DND-41 (cell line): Measurements from ENCODE around the gene QSER1.

Experiments used
- CTCF ChIP-seq: IDR thresholded peaks from 2 replicates; pipeline ENCODE4 v1.5.1; 2012; ENCODE audit warnings: borderline replicate concordance, low read length, moderate library complexity, mild to moderate bottlenecking; ENCODE audit not compliant: poor library complexity, severe bottlenecking; ENCODE audit errors: extremely low read depth
- EZH2 ChIP-seq: IDR thresholded peaks from 3 replicates; pipeline ENCODE4 v1.6.1; 2012; ENCODE audit warnings: borderline replicate concordance, low read depth, mild to moderate bottlenecking, moderate library complexity, low read length, inconsistent platforms; ENCODE audit not compliant: severe bottlenecking

DNA sequence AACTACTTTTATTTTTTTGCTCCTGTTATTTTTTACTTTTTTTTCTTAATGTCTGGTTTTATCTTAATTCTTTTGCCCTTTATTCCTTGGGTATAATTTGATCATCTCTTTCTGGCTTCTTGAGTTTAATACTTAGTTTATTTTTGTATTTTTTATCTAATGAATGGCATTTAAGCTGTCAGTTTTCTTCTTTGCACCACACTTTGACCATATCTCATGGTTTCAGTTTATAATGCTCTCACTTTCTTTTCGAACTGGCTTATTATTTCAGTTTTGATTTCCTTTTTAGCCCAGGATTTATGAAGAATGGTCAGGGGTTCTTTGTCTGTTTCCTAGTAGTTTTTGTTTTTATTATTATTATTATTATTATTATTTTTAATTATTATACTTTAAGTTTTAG is 48.3 kb downstream of the QSER1 start:
- TF ChIP-seq CTCF (no peak), EZH2 (no peak)
